Measurements from ENCODE around the gene DLGAP4. TPM values are rescaled to one million over a fixed set of nuclear protein-coding genes. Genes with fewer than 3 reads are reported as not detected.

DLGAP4 gene
- total RNA-seq, 4 donors from 2014 or later = 38.6 to 193 (median 80.5) TPM

- intact Hi-C loops (cut with DNase I; ENCODE audit: low total_unique reads) = no loop called here
- TF ChIP-seq POLR2A (IDR thresholded peaks at IDR 0.05) (no peak), CTCF (IDR thresholded peaks at IDR 0.05) (no peak)
- DNase-seq = no peak
Measured at GRCh38 chr20:36349384-36350170, 43.4 kb downstream of the DLGAP4 start.

DNA sequence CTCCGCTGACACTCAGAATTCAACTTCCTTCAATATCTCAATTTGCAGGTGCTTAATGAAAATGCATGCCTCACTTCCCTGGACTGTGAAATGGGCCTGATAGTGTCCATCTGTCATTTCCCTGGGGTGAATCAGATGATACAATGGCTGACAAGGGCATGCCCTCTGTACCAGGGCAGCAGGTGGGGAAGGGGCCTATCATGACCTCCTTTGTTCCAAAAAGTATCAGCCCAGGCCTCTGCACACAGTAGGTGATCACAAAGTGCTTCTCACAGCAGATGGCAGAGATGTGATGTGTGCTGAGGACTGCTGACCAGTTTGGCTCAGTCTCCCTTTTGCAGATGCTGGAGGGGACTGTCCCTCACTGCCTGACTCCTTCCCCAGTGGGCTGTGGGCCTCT lies 44.3 kb downstream of the DLGAP4 start:
- intact Hi-C loops (cut with DNase I; ENCODE audit: low total_unique reads) = no loop called here
- no peak for TF ChIP-seq CTCF (IDR thresholded peaks at IDR 0.05)

More at GRCh38 chr20:36349384-36350170, 43.4 kb downstream of the DLGAP4 start:
- H3K4me1 ChIP-seq = no peaks in the 10 kb centered on the region
- no peaks in the 10 kb centered on the region for H3K9me3 ChIP-seq
- H3K36me3 ChIP-seq = no peaks in the 10 kb centered on the region
- H3K4me3 ChIP-seq = no peak overlapping the region
- H3K27ac ChIP-seq = no peak overlapping the region
- H3K27me3 ChIP-seq = no peaks in the 10 kb centered on the region

GRCh38 chr20:36351937-36352336 lies 45.8 kb downstream of the DLGAP4 start:
- Histone ChIP-seq H3K27ac (no peak overlapping the region), H3K27me3 (no peaks in the 10 kb centered on the region), H3K9me3 (no peaks in the 10 kb centered on the region), H3K4me3 (no peak overlapping the region), H3K4me1 (no peaks in the 10 kb centered on the region), H3K36me3 (no peaks in the 10 kb centered on the region)
- intact Hi-C loops (cut with DNase I; ENCODE audit: low total_unique reads) = no loop called here
- no peak for DNase-seq
- TF ChIP-seq POLR2A (IDR thresholded peaks at IDR 0.05) (no peak), CTCF (IDR thresholded peaks at IDR 0.05) (no peak)

More for the DNA sequence above, 44.3 kb downstream of the DLGAP4 start:
- Histone ChIP-seq H3K36me3 (no peaks in the 10 kb centered on the region), H3K4me3 (no peak overlapping the region), H3K27ac (no peak overlapping the region), H3K9me3 (no peaks in the 10 kb centered on the region), H3K4me1 (no peaks in the 10 kb centered on the region), H3K27me3 (no peaks in the 10 kb centered on the region)
- DNase-seq = no peak

DNA sequence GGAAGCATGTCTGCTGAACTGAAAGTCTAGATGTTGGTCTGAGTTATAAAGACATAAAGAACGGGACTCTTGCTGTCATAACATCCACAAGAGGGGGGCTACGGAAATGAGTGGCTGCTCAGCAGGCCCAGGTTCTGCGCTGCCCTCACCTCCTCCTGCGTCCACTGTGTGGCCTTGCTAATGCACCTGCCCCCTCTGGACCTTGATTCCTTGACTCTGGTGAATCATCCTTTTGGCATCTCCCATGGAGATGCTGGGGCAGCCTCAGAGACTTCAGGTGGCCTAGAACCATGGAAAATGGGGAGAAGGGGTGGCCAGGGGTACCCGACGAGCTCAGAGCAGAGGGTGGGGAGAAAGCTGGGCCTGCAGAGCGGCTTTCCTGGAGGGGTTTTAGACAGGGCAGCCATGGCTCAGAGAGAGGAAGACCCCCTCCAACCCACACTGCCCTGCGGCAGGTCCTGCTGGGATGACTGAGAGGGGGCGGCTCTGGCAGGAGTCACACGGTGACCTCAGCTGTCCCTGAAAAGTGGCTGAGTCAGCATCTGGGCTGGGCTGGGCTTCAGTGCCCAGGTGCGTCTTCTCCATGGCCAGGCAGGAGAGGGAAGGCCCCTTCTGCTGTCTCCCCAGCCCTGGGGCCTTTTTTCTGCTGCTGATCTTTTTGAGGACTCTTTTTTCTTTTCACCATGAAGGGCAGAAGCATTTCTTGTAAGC lies 46.9 kb downstream of the DLGAP4 start:
- Histone ChIP-seq H3K27ac (no peak overlapping the region), H3K9me3 (no peaks in the 10 kb centered on the region), H3K27me3 (no peaks in the 10 kb centered on the region), H3K4me1 (no peaks in the 10 kb centered on the region), H3K36me3 (no peaks in the 10 kb centered on the region), H3K4me3 (no peak overlapping the region)
- intact Hi-C loops (cut with DNase I; ENCODE audit: low total_unique reads) = no loop called here
- DNase-seq = no peak
- TF ChIP-seq POLR2A (IDR thresholded peaks at IDR 0.05) (no peak), CTCF (IDR thresholded peaks at IDR 0.05) (no peak)

- intact Hi-C loops (cut with DNase I; ENCODE audit: low total_unique reads) = no loop called here
- Histone ChIP-seq H3K4me3 (no peak overlapping the region), H3K36me3 (no peaks in the 10 kb centered on the region), H3K27ac (no peak overlapping the region), H3K4me1 (no peaks in the 10 kb centered on the region), H3K9me3 (no peaks in the 10 kb centered on the region), H3K27me3 (no peaks in the 10 kb centered on the region)
- TF ChIP-seq CTCF (IDR thresholded peaks at IDR 0.05) = no peak
- TF ChIP-seq POLR2A (IDR thresholded peaks at IDR 0.05) = no peak
- no peak for DNase-seq
Measured at GRCh38 chr20:36353740-36354139, 47.6 kb downstream of the DLGAP4 start.
